ENCODE measurements around the gene ARID5B.
"Not testable (repeated sequence)": the region's sequence is repeated elsewhere in the genome, so short reads cannot be mapped to it uniquely, and the experiment has no call there.

GRCh38 chr10:62028502-62028842 lies 127.0 kb downstream of the ARID5B start:
- not testable (repeated sequence) for TF ChIP-seq CTCF (conservative IDR thresholded peaks at IDR 0.05; ENCODE audit: low read length); EZH2phosphoT487 (IDR thresholded peaks at IDR 0.05; ENCODE audit: borderline replicate concordance)
